Measurements from ENCODE around the gene MBNL2.

DNA sequence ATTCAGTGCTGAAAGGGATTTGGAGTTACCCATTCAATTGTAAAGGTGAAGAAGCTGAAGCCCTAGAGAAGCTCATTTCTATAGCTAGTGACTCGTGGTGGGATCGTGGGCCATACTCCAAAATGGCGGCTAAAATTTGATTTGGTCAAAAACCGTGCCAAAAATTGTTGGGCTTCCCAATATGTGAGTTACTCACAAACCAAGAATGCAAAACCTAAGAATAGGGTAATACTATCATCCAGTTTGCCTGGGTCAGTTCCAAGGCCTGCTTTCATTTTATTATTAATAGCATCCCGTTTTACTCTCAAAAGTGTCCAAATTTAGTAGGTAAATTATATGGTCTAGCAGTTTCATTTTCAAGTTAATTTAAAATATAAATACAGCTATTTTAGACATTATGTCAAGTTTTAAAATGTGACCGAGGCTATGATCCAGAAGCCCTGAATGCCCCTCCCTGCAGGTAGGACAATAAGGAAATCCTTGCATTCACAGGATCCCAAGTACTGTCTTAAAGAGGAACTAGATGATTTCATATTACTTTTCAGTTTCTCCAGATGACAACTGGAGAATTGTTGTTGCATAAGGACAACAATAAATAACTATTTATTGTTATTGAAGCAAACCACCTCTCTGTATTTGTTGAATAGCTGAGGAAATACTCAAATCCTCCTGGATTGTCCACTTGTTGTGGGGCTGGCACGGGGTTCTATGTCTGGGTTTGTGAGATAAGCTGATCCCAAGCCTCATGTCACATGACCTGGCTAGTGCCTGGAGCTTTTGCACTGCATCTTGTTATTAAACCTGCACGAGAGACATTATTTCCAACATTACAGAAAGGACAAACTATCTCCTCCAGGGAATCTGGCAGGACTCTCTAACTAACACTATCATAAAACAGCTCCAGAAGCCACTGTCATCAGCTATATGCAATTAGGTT lies 200.3 kb downstream of the MBNL2 start:
- TF ChIP-seq POLR2A (IDR thresholded peaks at IDR 0.05; ENCODE audit: low read depth, low read length), result no peak
- TF ChIP-seq POLR2AphosphoS5 (IDR thresholded peaks at IDR 0.05; ENCODE audit: low read depth, low read length), result no peak
- no peak for TF ChIP-seq TAF1 (IDR thresholded peaks at IDR 0.05; ENCODE audit: borderline replicate concordance, low read depth, low read length)
